ENCODE results near the gene TNFRSF11A. TPM values are rescaled to one million over a fixed set of nuclear protein-coding genes. Genes with fewer than 3 reads are reported as not detected.

Gene TNFRSF11A
- total RNA-seq, 1 donor from 2014 or later = 0.19 TPM

DNA sequence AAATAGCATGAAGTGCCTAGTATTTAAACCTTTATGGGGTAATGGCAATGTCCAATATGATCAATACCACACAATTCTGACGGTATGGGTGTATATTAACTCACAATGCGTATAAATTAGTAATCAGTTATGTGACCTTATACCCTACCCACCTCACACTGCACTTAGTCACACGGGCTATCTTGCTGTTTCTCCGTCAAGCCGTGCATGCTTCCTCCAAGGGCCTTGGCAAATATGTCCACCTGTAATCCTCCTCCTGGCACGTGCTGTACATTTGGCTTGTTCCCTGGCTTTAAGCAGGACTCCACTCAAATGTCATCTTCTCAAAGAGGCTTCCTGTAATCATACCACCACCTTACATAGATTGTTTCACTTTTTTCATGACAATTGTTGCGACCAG, 12.2 kb downstream of the TNFRSF11A start:
- no peaks in the 10 kb centered on the region for H3K4me1 Mint-ChIP-seq (ENCODE audit: unreplicated experiment)

GRCh38 chr18:62338446-62339105, 13.5 kb downstream of the TNFRSF11A start:
- no peak overlapping the region for H3K4me3 Mint-ChIP-seq (ENCODE audit: unreplicated experiment)
- no peaks in the 10 kb centered on the region for H3K4me1 Mint-ChIP-seq (ENCODE audit: unreplicated experiment)
- no peaks in the 10 kb centered on the region for H3K9me3 Mint-ChIP-seq (ENCODE audit: unreplicated experiment)
- no peak for TF ChIP-seq CTCF (IDR thresholded peaks at IDR 0.05)
- H3K27ac Mint-ChIP-seq (ENCODE audit: unreplicated experiment) = no peak overlapping the region
- no peak for DNase-seq (ENCODE audit: extremely low spot score, unreplicated experiment)
- no peaks in the 10 kb centered on the region for H3K36me3 Mint-ChIP-seq (ENCODE audit: unreplicated experiment)
- peaks cover 64% of the 10 kb centered on the region for H3K27me3 Mint-ChIP-seq (ENCODE audit: unreplicated experiment)

More for the DNA sequence above, 12.2 kb downstream of the TNFRSF11A start:
- Mint-ChIP-seq H3K27me3 (ENCODE audit: unreplicated experiment) (peaks cover 57% of the 10 kb centered on the region), H3K4me3 (ENCODE audit: unreplicated experiment) (no peak overlapping the region), H3K36me3 (ENCODE audit: unreplicated experiment) (no peaks in the 10 kb centered on the region), H3K27ac (ENCODE audit: unreplicated experiment) (no peak overlapping the region), H3K9me3 (ENCODE audit: unreplicated experiment) (no peaks in the 10 kb centered on the region)
- TF ChIP-seq CTCF (IDR thresholded peaks at IDR 0.05) = no peak
- DNase-seq (ENCODE audit: extremely low spot score, unreplicated experiment) = no peak

- no peak overlapping the region for H3K4me3 Mint-ChIP-seq (ENCODE audit: unreplicated experiment)
- DNase-seq (ENCODE audit: extremely low spot score, unreplicated experiment) = no peak
- no peaks in the 10 kb centered on the region for H3K9me3 Mint-ChIP-seq (ENCODE audit: unreplicated experiment)
- H3K27me3 Mint-ChIP-seq (ENCODE audit: unreplicated experiment) = peaks cover 68% of the 10 kb centered on the region
- H3K4me1 Mint-ChIP-seq (ENCODE audit: unreplicated experiment) = no peaks in the 10 kb centered on the region
- no peak overlapping the region for H3K27ac Mint-ChIP-seq (ENCODE audit: unreplicated experiment)
- TF ChIP-seq CTCF (IDR thresholded peaks at IDR 0.05) = no peak
- no peaks in the 10 kb centered on the region for H3K36me3 Mint-ChIP-seq (ENCODE audit: unreplicated experiment)
Observed at GRCh38 chr18:62339106-62339988, 14.2 kb downstream of the TNFRSF11A start.

GRCh38 chr18:62340996-62341395, 15.9 kb downstream of the TNFRSF11A start:
- H3K36me3 Mint-ChIP-seq (ENCODE audit: unreplicated experiment) = no peaks in the 10 kb centered on the region
- H3K27me3 Mint-ChIP-seq (ENCODE audit: unreplicated experiment) = peaks cover 78% of the 10 kb centered on the region
- no peak overlapping the region for H3K27ac Mint-ChIP-seq (ENCODE audit: unreplicated experiment)
- H3K9me3 Mint-ChIP-seq (ENCODE audit: unreplicated experiment) = no peaks in the 10 kb centered on the region
- no peak overlapping the region for H3K4me3 Mint-ChIP-seq (ENCODE audit: unreplicated experiment)
- no peak for DNase-seq (ENCODE audit: extremely low spot score, unreplicated experiment)
- no peak for TF ChIP-seq CTCF (IDR thresholded peaks at IDR 0.05)
- no peaks in the 10 kb centered on the region for H3K4me1 Mint-ChIP-seq (ENCODE audit: unreplicated experiment)

GRCh38 chr18:62341473-62341872, 16.4 kb downstream of the TNFRSF11A start:
- no peak overlapping the region for H3K4me3 Mint-ChIP-seq (ENCODE audit: unreplicated experiment)
- H3K36me3 Mint-ChIP-seq (ENCODE audit: unreplicated experiment) = no peaks in the 10 kb centered on the region
- no peak for TF ChIP-seq CTCF (IDR thresholded peaks at IDR 0.05)
- DNase-seq (ENCODE audit: extremely low spot score, unreplicated experiment) = no peak
- no peaks in the 10 kb centered on the region for H3K4me1 Mint-ChIP-seq (ENCODE audit: unreplicated experiment)
- H3K9me3 Mint-ChIP-seq (ENCODE audit: unreplicated experiment) = no peaks in the 10 kb centered on the region
- peaks cover 78% of the 10 kb centered on the region for H3K27me3 Mint-ChIP-seq (ENCODE audit: unreplicated experiment)
- no peak overlapping the region for H3K27ac Mint-ChIP-seq (ENCODE audit: unreplicated experiment)

Measured in osteocyte (in vitro differentiated cells).